HEK293 (cell line): Measurements from ENCODE around the gene PRKAG2.

Experiments
- GLI2 ChIP-seq: fragments of 450-650 bp; formaldehyde crosslinking; IDR thresholded peaks from 2 replicates; pipeline ENCODE4; 2017; ENCODE audit warnings: missing biosample characterization, missing genetic modification characterization, low read depth, borderline replicate concordance
- TF ChIP-seq, protein P1 (sequence below): fragments of 450-650 bp; formaldehyde crosslinking; IDR thresholded peaks from 2 replicates; pipeline ENCODE4 v1.5.1; 2016; ENCODE audit warnings: missing biosample characterization, missing genetic modification characterization

DNA sequence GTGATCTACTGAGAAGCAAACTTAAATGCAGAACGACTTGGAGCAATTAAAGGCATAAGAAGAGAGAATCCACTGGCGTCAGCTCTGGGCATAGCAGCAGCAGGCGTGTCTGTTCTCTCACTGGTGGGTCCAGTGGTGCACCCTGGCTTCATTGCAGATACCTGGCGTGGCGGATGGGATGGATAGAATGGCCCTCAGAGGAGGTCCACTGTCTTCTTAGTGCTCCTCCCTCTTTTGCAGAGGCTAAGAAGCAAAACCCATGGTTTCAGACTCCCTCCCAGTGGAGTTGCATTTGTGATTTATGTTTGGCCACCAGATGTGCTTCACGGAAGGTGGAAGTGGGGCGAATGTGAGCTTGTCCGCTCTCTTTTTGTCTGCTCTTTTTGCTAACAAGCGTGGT is 28.4 kb upstream of the PRKAG2 start:
- no peak for TF ChIP-seq GLI2 (tag by site-specific recombination)
- TF ChIP-seq, protein P1, sequence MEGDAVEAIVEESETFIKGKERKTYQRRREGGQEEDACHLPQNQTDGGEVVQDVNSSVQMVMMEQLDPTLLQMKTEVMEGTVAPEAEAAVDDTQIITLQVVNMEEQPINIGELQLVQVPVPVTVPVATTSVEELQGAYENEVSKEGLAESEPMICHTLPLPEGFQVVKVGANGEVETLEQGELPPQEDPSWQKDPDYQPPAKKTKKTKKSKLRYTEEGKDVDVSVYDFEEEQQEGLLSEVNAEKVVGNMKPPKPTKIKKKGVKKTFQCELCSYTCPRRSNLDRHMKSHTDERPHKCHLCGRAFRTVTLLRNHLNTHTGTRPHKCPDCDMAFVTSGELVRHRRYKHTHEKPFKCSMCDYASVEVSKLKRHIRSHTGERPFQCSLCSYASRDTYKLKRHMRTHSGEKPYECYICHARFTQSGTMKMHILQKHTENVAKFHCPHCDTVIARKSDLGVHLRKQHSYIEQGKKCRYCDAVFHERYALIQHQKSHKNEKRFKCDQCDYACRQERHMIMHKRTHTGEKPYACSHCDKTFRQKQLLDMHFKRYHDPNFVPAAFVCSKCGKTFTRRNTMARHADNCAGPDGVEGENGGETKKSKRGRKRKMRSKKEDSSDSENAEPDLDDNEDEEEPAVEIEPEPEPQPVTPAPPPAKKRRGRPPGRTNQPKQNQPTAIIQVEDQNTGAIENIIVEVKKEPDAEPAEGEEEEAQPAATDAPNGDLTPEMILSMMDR (tag by site-specific recombination): no peak
